Panc1 (cell line): Measurements from ENCODE around the gene TSPAN14. TPM values are rescaled to one million over a fixed set of nuclear protein-coding genes. Genes with fewer than 3 reads are reported as not detected.

Experiments
- ATAC-seq: fragments of 200-7000 bp; cut with Tn5 transposase; 2 replicates; pipeline ENCODE4 v1.9.1; 2020; ENCODE audit warnings: mild to moderate bottlenecking, moderate library complexity
- BruUV-seq: library from RNA; stranded (reverse); fragments of 400-500 nt; replicated peaks from 2 replicates; lab custom pipeline; 2021; lab: Mats Ljungman, UMichigan
- CTCF ChIA-PET: fragments of 300-600 bp; sonication (Branson Sonifier 250); formaldehyde crosslinking; loops from one replicate; lab custom pipeline; 2022; ENCODE audit warnings: antibody characterized with exemption; lab: Charles Lee
- POLR2A ChIA-PET: fragments of 300-600 bp; sonication (Branson Sonifier 250); formaldehyde crosslinking; loops from one replicate; lab custom pipeline; 2022; ENCODE audit warnings: antibody characterized with exemption; lab: Charles Lee
- DNase-seq: peaks from one replicate; pipeline ENCODE4 v3.0.0-alpha.2; 2010; ENCODE audit warnings: low read depth, low spot score
- H3K27ac ChIP-seq: 2 replicates; pipeline ENCODE4 v1.5.1; 2011; ENCODE audit warnings: mild to moderate bottlenecking, low read length, inconsistent platforms
- H3K27me3 ChIP-seq: fragments of 200-500 bp; sonication (Bioruptor generic); 2 replicates; pipeline ENCODE4 v1.6.0; 2014; ENCODE audit warnings: low read length, inconsistent platforms; ENCODE audit not compliant: control insufficient read depth, insufficient read depth
- H3K36me3 ChIP-seq: fragments of 200-500 bp; sonication (Bioruptor generic); 2 replicates; pipeline ENCODE4 v1.5.1; 2014; ENCODE audit warnings: inconsistent platforms, mild to moderate bottlenecking, low read length, moderate library complexity; ENCODE audit not compliant: control insufficient read depth, insufficient read depth
- H3K4me1 ChIP-seq: 2 replicates; pipeline ENCODE4 v1.5.1; 2011; ENCODE audit warnings: inconsistent platforms, mild to moderate bottlenecking, low read length, moderate library complexity; ENCODE audit not compliant: control insufficient read depth, insufficient read depth
- H3K4me3 ChIP-seq, 2 experiments: 2 replicates each; pipeline ENCODE4 v1.5.1; 2011 to 2012; ENCODE audit warnings: low read depth in 2 of 2, low read length in 2 of 2, mild to moderate bottlenecking in 2 of 2, inconsistent platforms in 1 of 2, moderate library complexity in 1 of 2
- H3K9me3 ChIP-seq: fragments of 200-500 bp; sonication (Bioruptor generic); 2 replicates; pipeline ENCODE4 v1.5.1; 2014; ENCODE audit warnings: low read depth, mild to moderate bottlenecking, inconsistent platforms, low read length, moderate library complexity; ENCODE audit not compliant: control insufficient read depth, insufficient read depth
- CTCF ChIP-seq: fragments of 450-650 bp; IDR thresholded peaks from 2 replicates; pipeline ENCODE4 v1.5.1; 2017; ENCODE audit warnings: mild to moderate bottlenecking
- POLR2AphosphoS5 ChIP-seq: IDR thresholded peaks from 2 replicates; pipeline ENCODE4 v1.6.1; 2012; ENCODE audit warnings: mild to moderate bottlenecking, low read depth, low read length, moderate library complexity
- REST ChIP-seq, 2 experiments: IDR thresholded peaks; 2 replicates each; pipeline ENCODE4 v1.6.1; 2011 to 2012; ENCODE audit warnings: low read depth in 2 of 2, control low read depth in 1 of 2, low read length in 1 of 2, mild to moderate bottlenecking in 1 of 2, moderate library complexity in 1 of 2; ENCODE audit not compliant: insufficient read depth in 1 of 2
- SIN3A ChIP-seq: IDR thresholded peaks from 2 replicates; pipeline ENCODE4 v1.6.1; 2012; ENCODE audit warnings: low read depth, mild to moderate bottlenecking, low read length, moderate library complexity, borderline replicate concordance; ENCODE audit not compliant: insufficient read depth
- TCF7L2 ChIP-seq: IDR thresholded peaks from 2 replicates; pipeline ENCODE4 v1.6.1; 2011; ENCODE audit warnings: mild to moderate bottlenecking, low read depth, low read length, inconsistent platforms
- in situ Hi-C: cut with HindIII; loops from 2 replicates; pipeline ENCODE4 v1.10.0; 2016; ENCODE audit warnings: low sequenced_read_pairs, low pct_unique_long_range_greater_than_20kb
- intact Hi-C: fragments of 100-400 bp; cut with micrococcal nuclease; formaldehyde crosslinking; loops from one replicate; pipeline ENCODE4 v1.10.0; 2022; ENCODE audit not compliant: unreplicated experiment
- total RNA-seq: library from RNA; stranded (reverse); gene quantifications from one replicate; pipeline ENCODE4 v1.2.1, GENCODE V29; 2021; ENCODE audit not compliant: unreplicated experiment

Gene TSPAN14
- total RNA-seq, 1 experiment from 2014 or later: 39.0 TPM

GRCh38 chr10:80486785-80487420 is 32.8 kb downstream of the TSPAN14 start:
- in situ Hi-C loops (no loop called here), intact Hi-C loops (no loop called here)
- Histone ChIP-seq H3K4me3 (no peak overlapping the region), H3K36me3 (no peaks in the 10 kb centered on the region), H3K9me3 (no peaks in the 10 kb centered on the region), H3K4me1 (no peaks in the 10 kb centered on the region), H3K27ac (no peak overlapping the region), H3K27me3 (no peaks in the 10 kb centered on the region)
- POLR2A ChIA-PET: no interaction called here
- DNase-seq (no peak), ATAC-seq (no peak)
- no TSS peak for BruUV-seq
- CTCF ChIA-PET: no interaction called here
- no peak for TF ChIP-seq CTCF
- TF ChIP-seq TCF7L2: no peak
- TF ChIP-seq POLR2AphosphoS5: no peak
- TF ChIP-seq REST (IDR thresholded peaks at IDR 0.05; ENCODE audit: insufficient read depth in 1 of 2, low read depth in 2 of 2, low read length in 1 of 2): no peak
- no peak for TF ChIP-seq SIN3A

GRCh38 chr10:80487421-80487785 is 33.3 kb downstream of the TSPAN14 start:
- ATAC-seq: no peak
- POLR2A ChIA-PET: no interaction called here
- H3K4me1 ChIP-seq: no peaks in the 10 kb centered on the region
- H3K4me3 ChIP-seq: no peak overlapping the region
- in situ Hi-C loops (no loop called here), intact Hi-C loops (no loop called here)
- H3K9me3 ChIP-seq: no peaks in the 10 kb centered on the region
- TF ChIP-seq REST (IDR thresholded peaks at IDR 0.05; ENCODE audit: insufficient read depth in 1 of 2, low read depth in 2 of 2, low read length in 1 of 2): no peak
- no peak for TF ChIP-seq CTCF
- TF ChIP-seq POLR2AphosphoS5: no peak
- TF ChIP-seq SIN3A: no peak
- TF ChIP-seq TCF7L2: no peak
- CTCF ChIA-PET: no interaction called here
- BruUV-seq: no TSS peak
- no peaks in the 10 kb centered on the region for H3K27me3 ChIP-seq
- DNase-seq: no peak
- no peak overlapping the region for H3K27ac ChIP-seq
- H3K36me3 ChIP-seq: no peaks in the 10 kb centered on the region
